HepG2 (cell line): ENCODE measurements around the gene RAB5A. TPM values are rescaled to one million over a fixed set of nuclear protein-coding genes. Genes with fewer than 3 reads are reported as not detected.

Experiments used
- AHR ChIP-seq: IDR thresholded peaks from 2 replicates; pipeline ENCODE4 v1.6.1; 2018; ENCODE audit warnings: missing genetic modification reagents, missing compliant biosample characterization
- ATAD3A ChIP-seq: sonication (generic); formaldehyde crosslinking; IDR thresholded peaks from 2 replicates; pipeline ENCODE4 v1.4.0; 2020; ENCODE audit warnings: missing genetic modification reagents
- CBX1 ChIP-seq: IDR thresholded peaks from one replicate; pipeline ENCODE4 v1.6.1; 2016; ENCODE audit warnings: antibody characterized with exemption, low read depth
- KDM3A ChIP-seq: IDR thresholded peaks from 2 replicates; pipeline ENCODE4 v1.6.1; 2018; ENCODE audit warnings: low read depth, missing compliant biosample characterization
- MTERF4 ChIP-seq: sonication (generic); formaldehyde crosslinking; IDR thresholded peaks from 2 replicates; pipeline ENCODE4 v1.8.0; 2023; ENCODE audit warnings: mild to moderate bottlenecking, missing genetic modification reagents
- NCOA1 ChIP-seq: sonication (generic); formaldehyde crosslinking; IDR thresholded peaks from 2 replicates; pipeline ENCODE4 v1.9.0; 2021; ENCODE audit warnings: missing genetic modification reagents
- NFIC ChIP-seq: IDR thresholded peaks from 2 replicates; pipeline ENCODE4 v1.6.1; 2012; ENCODE audit warnings: mild to moderate bottlenecking, low read length, inconsistent platforms
- NR3C1 ChIP-seq: sonication (generic); formaldehyde crosslinking; IDR thresholded peaks from 2 replicates; pipeline ENCODE4 v1.4.0; 2020; ENCODE audit warnings: missing genetic modification reagents
- SAP130 ChIP-seq: IDR thresholded peaks from 2 replicates; pipeline ENCODE4 v1.6.1; 2016; ENCODE audit warnings: low read depth
- SRSF1 ChIP-seq: fragments of 200-400 bp; formaldehyde crosslinking; optimal IDR thresholded peaks from 2 replicates; pipeline ENCODE3; 2017; ENCODE audit warnings: mild to moderate bottlenecking, low read depth, low read length, moderate library complexity
- SRY ChIP-seq: sonication (generic); formaldehyde crosslinking; IDR thresholded peaks from 2 replicates; pipeline ENCODE4 v1.8.0; 2022; ENCODE audit warnings: mild to moderate bottlenecking, missing genetic modification reagents
- STAG1 ChIP-seq: sonication (generic); formaldehyde crosslinking; IDR thresholded peaks from 2 replicates; pipeline ENCODE4 v1.4.0; 2020; ENCODE audit warnings: missing genetic modification reagents
- TSC22D2 ChIP-seq: sonication (generic); formaldehyde crosslinking; IDR thresholded peaks from 2 replicates; pipeline ENCODE4 v1.5.1; 2020; ENCODE audit warnings: missing genetic modification reagents, mild to moderate bottlenecking, borderline replicate concordance
- YEATS2 ChIP-seq: sonication (generic); formaldehyde crosslinking; IDR thresholded peaks from 2 replicates; pipeline ENCODE4 v1.4.0; 2020; ENCODE audit warnings: missing genetic modification reagents, borderline replicate concordance
- ZBTB21 ChIP-seq: sonication (generic); formaldehyde crosslinking; IDR thresholded peaks from 2 replicates; pipeline ENCODE4 v1.4.0; 2020; ENCODE audit warnings: missing genetic modification reagents
- ZBTB42 ChIP-seq: sonication (generic); formaldehyde crosslinking; IDR thresholded peaks from 2 replicates; pipeline ENCODE4 v1.5.0; 2020; ENCODE audit warnings: mild to moderate bottlenecking, missing genetic modification reagents
- ZNF275 ChIP-seq: sonication (generic); formaldehyde crosslinking; IDR thresholded peaks from 2 replicates; pipeline ENCODE4 v1.8.0; 2022; ENCODE audit warnings: missing genetic modification reagents, mild to moderate bottlenecking, inconsistent platforms, borderline replicate concordance
- ZNF496 ChIP-seq: sonication (generic); formaldehyde crosslinking; IDR thresholded peaks from 2 replicates; pipeline ENCODE4 v1.8.1; 2023; ENCODE audit warnings: mild to moderate bottlenecking, moderate library complexity, missing genetic modification reagents; ENCODE audit not compliant: insufficient replicate concordance
- ZNF720 ChIP-seq: sonication (generic); formaldehyde crosslinking; IDR thresholded peaks from 2 replicates; pipeline ENCODE4 v1.4.0; 2020; ENCODE audit warnings: missing genetic modification reagents
- ZNF770 ChIP-seq: sonication (generic); formaldehyde crosslinking; IDR thresholded peaks from 2 replicates; pipeline ENCODE4 v1.5.0; 2020; ENCODE audit warnings: mild to moderate bottlenecking, missing genetic modification reagents
- ZSCAN31 ChIP-seq: sonication (generic); formaldehyde crosslinking; IDR thresholded peaks from 2 replicates; pipeline ENCODE4 v1.5.0; 2020; ENCODE audit warnings: low read depth, mild to moderate bottlenecking, missing genetic modification reagents
- polyA plus RNA-seq, 8 experiments: library from polyadenylated mRNA; depleted of rRNA in 3 of 8; stranded (reverse) in 7 of 8; unstranded in 1 of 8; fragments of >200 nt; fragmentation: Illumina TruSeq in 4 of 8; extraction: Trizol in 4 of 8; gene quantifications; 2 replicates each; pipeline versions ENCODE4 v1.2.1 to v1.2.3, GENCODE V29; 2011 to 2016; ENCODE audit warnings: low read depth in 4 of 8, missing spikeins in 1 of 8, mixed read lengths in 1 of 8; ENCODE audit not compliant: insufficient read depth in 1 of 8
- total RNA-seq, 5 experiments: library from RNA; depleted of rRNA; stranded (reverse); fragments of >200 nt; fragmentation: Illumina TruSeq; extraction: Trizol; gene quantifications; 2 replicates each; pipeline ENCODE4 v1.2.3, GENCODE V29; 2016; ENCODE audit warnings: low read depth in 1 of 5
- TF ChIP-seq, protein P1 (sequence below): sonication (generic); formaldehyde crosslinking; IDR thresholded peaks from 2 replicates; pipeline ENCODE4 v1.5.0; 2020; ENCODE audit warnings: missing genetic modification reagents
- TF ChIP-seq, protein P2 (sequence below): sonication (generic); formaldehyde crosslinking; IDR thresholded peaks from 2 replicates; pipeline ENCODE4 v1.8.0; 2022; ENCODE audit warnings: missing genetic modification reagents, low read depth, mild to moderate bottlenecking, borderline replicate concordance
- TF ChIP-seq, protein P3 (sequence below): sonication (generic); formaldehyde crosslinking; IDR thresholded peaks from 2 replicates; pipeline ENCODE4 v1.5.0; 2020; ENCODE audit warnings: missing genetic modification reagents, mild to moderate bottlenecking, borderline replicate concordance

Gene RAB5A
- total and polyA plus RNA-seq, 2 of the 13 experiments (the other 11 are each of a cell fraction or from before 2014, with no cell fraction given) = 16.0 to 27.1 TPM

DNA sequence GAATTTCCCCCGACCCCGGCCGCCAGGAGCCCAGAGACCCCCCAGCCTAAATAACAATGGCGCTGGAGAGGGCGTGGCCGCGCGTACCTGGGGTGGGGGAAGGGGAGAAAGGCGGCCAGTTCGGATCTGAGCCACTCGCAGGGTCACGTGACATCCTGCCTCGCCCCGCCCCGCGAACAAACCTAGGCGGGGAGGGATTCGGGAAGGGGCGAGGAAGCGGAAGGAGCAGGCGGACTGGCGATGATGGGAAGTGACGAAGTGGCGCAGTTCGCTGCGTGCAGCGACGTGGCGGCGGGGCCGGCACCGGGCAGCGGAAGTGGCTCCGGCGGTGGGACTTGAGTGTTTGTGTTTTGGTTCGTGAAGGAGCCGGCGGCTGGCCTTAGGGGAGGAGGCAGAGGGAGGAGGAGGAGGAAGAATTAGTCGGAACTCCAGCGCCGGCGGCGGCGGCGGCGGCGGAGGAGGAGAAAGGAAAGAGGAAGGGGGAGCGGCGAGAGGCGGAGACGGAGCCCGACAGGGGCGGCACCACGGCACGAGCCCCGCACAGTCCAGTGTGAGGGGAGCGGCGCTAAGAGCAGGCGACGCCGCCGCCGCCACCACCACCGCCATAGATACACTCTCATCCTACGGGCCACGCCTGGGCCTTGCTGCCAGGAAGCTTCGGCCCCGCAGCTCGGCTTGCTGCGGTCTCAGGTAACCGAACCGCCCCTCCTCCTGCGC lies at the start of gene RAB5A (continued):
- TF ChIP-seq CBX1 (peak; percentile 45), SAP130 (CRISPR knock-in tag) (peak; percentile 91), NR3C1 (CRISPR knock-in tag) (no peak), YEATS2 (CRISPR knock-in tag) (peak; percentile 94), ZNF770 (CRISPR knock-in tag) (no peak), AHR (CRISPR knock-in tag) (no peak), NCOA1 (CRISPR knock-in tag) (no peak), SRY (CRISPR knock-in tag) (no peak), ZBTB42 (CRISPR knock-in tag) (no peak; the same call in 1 of the 2 replicates), ZBTB21 (CRISPR knock-in tag) (peak; percentile 95), ATAD3A (CRISPR knock-in tag) (no peak), TSC22D2 (no peak), KDM3A (no peak), STAG1 (CRISPR knock-in tag) (no peak), NFIC (no peak), ZSCAN31 (no peak), ZNF275 (CRISPR knock-in tag) (no peak), ZNF720 (CRISPR knock-in tag) (no peak), MTERF4 (peak; percentile 44; the same call in 1 of the 2 replicates), ZNF496 (CRISPR knock-in tag) (no peak), SRSF1 (peak; percentile 64)
- TF ChIP-seq, protein P1, sequence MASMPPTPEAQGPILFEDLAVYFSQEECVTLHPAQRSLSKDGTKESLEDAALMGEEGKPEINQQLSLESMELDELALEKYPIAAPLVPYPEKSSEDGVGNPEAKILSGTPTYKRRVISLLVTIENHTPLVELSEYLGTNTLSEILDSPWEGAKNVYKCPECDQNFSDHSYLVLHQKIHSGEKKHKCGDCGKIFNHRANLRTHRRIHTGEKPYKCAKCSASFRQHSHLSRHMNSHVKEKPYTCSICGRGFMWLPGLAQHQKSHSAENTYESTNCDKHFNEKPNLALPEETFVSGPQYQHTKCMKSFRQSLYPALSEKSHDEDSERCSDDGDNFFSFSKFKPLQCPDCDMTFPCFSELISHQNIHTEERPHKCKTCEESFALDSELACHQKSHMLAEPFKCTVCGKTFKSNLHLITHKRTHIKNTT (CRISPR knock-in tag) = no peak
- TF ChIP-seq, protein P2, sequence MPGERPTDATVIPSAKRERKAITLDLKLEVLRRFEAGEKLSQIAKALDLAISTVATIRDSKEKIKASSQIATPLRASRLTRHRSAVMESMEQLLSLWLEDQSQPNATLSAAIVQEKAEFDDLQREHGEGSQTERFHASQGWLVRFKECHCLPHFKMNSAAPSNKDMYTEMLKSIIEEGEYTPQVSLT (CRISPR knock-in tag) = no peak
- TF ChIP-seq, protein P3, sequence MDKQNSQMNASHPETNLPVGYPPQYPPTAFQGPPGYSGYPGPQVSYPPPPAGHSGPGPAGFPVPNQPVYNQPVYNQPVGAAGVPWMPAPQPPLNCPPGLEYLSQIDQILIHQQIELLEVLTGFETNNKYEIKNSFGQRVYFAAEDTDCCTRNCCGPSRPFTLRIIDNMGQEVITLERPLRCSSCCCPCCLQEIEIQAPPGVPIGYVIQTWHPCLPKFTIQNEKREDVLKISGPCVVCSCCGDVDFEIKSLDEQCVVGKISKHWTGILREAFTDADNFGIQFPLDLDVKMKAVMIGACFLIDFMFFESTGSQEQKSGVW = no peak
